Thymus (tissue), 11 donors: Measurements from ENCODE around the gene HNRNPR. TPM values are rescaled to one million over a fixed set of nuclear protein-coding genes. Genes with fewer than 3 reads are reported as not detected.
A peak's percentile ranks its signal among the peaks of the same experiment; 100 is the strongest.
"Not testable (repeated sequence)": the region's sequence is repeated elsewhere in the genome, so short reads cannot be mapped to it uniquely, and the experiment has no call there.

ENCODE experiments used
- DNase-seq, 9 donors: peaks; one replicate each; pipeline ENCODE4 v3.0.0-alpha.2; 2013; ENCODE audit warnings: low spot score in 9 of 9, low read depth in 6 of 9, missing footprints in 1 of 9
- H3K27ac ChIP-seq, 2 donors: one replicate each; pipeline ENCODE4 v1.5.1; 2013; ENCODE audit warnings: control low read depth in 1 of 2, low read depth in 1 of 2, low read length in 1 of 2, mild to moderate bottlenecking in 1 of 2, moderate library complexity in 1 of 2
- H3K27me3 ChIP-seq, 2 donors: one replicate each; pipeline ENCODE4 v1.5.1; 2013; ENCODE audit warnings: low read length in 1 of 2; ENCODE audit not compliant: control insufficient read depth in 2 of 2, insufficient read depth in 1 of 2
- H3K36me3 ChIP-seq, 2 donors: one replicate each; pipeline ENCODE4 v1.5.1; 2013; ENCODE audit warnings: low read length in 1 of 2, mild to moderate bottlenecking in 1 of 2, moderate library complexity in 1 of 2; ENCODE audit not compliant: control insufficient read depth in 2 of 2, insufficient read depth in 2 of 2
- H3K4me1 ChIP-seq, 2 donors: one replicate each; pipeline ENCODE4 v1.5.1; 2013; ENCODE audit warnings: low read length in 2 of 2; ENCODE audit not compliant: control insufficient read depth in 2 of 2, insufficient read depth in 2 of 2
- H3K4me3 ChIP-seq, 2 donors: one replicate each; pipeline ENCODE4 v1.5.1; 2013; ENCODE audit warnings: low read length in 2 of 2, control low read depth in 1 of 2, mild to moderate bottlenecking in 1 of 2
- H3K9me3 ChIP-seq, 2 donors: one replicate each; pipeline ENCODE4 v1.5.1; 2013; ENCODE audit warnings: low read length in 1 of 2, mild to moderate bottlenecking in 1 of 2; ENCODE audit not compliant: control insufficient read depth in 2 of 2, insufficient read depth in 1 of 2
- WGBS: extraction: QIAGEN DNeasy Blood & Tissue Kit; methylation state at CpG from one replicate; pipeline ENCODE4 v1.1.7; 2013; 5-methylcytosine and 5-hydroxymethylcytosine counted together
- polyA plus RNA-seq: library from polyadenylated mRNA; stranded (reverse); fragments of 200-250 nt; gene quantifications from one replicate; pipeline ENCODE4 v1.2.3, GENCODE V29; 2013
- total RNA-seq: library from RNA; stranded (reverse); fragments of 120-200 nt; gene quantifications from one replicate; pipeline ENCODE4 v1.2.4, GENCODE V29; 2013
- donor health status: healthy.

The HNRNPR gene
- total and polyA plus RNA-seq, 2 donors = 119 to 168 TPM

GRCh38 chr1:23282957-23283356 lies 61.1 kb downstream of the HNRNPR start:
- H3K9me3 ChIP-seq = no peaks in the 10 kb centered on the region
- 94% methylated on average over 5 of the region's 5 CpGs for WGBS
- H3K27ac ChIP-seq = no peak overlapping the region
- no peaks in the 10 kb centered on the region for H3K27me3 ChIP-seq
- H3K36me3 ChIP-seq = peaks cover 19 to 58% of the 10 kb centered on the region in 2 donors
- peak in 1 of 9 donors; percentile 1 for DNase-seq
- H3K4me3 ChIP-seq = no peak overlapping the region
- no peaks in the 10 kb centered on the region for H3K4me1 ChIP-seq

GRCh38 chr1:23278717-23279116 lies 65.4 kb downstream of the HNRNPR start:
- WGBS = 98% methylated on average over 2 of the region's 2 CpGs
- no peak overlapping the region for H3K27ac ChIP-seq
- H3K4me3 ChIP-seq = no peak overlapping the region
- peaks cover 0 to 2% of the 10 kb centered on the region in 2 donors for H3K27me3 ChIP-seq
- peaks cover 7 to 39% of the 10 kb centered on the region in 2 donors for H3K36me3 ChIP-seq
- no peak for DNase-seq
- H3K4me1 ChIP-seq = no peaks in the 10 kb centered on the region
- H3K9me3 ChIP-seq = no peaks in the 10 kb centered on the region

GRCh38 chr1:23276531-23276930 lies 67.6 kb downstream of the HNRNPR start:
- no peak for DNase-seq
- Histone ChIP-seq H3K36me3 (peaks cover 3 to 23% of the 10 kb centered on the region in 2 donors), H3K27me3 (peaks cover 0 to 2% of the 10 kb centered on the region in 2 donors), H3K9me3 (no peaks in the 10 kb centered on the region), H3K4me1 (no peaks in the 10 kb centered on the region), H3K27ac (no peak overlapping the region), H3K4me3 (no peak overlapping the region)
- WGBS = 91% methylated on average over 2 of the region's 2 CpGs

- H3K27me3 ChIP-seq = peaks cover 0 to 2% of the 10 kb centered on the region in 2 donors
- H3K9me3 ChIP-seq = no peaks in the 10 kb centered on the region
- no peak overlapping the region for H3K27ac ChIP-seq
- peaks cover 0 to 2% of the 10 kb centered on the region in 2 donors for H3K36me3 ChIP-seq
- WGBS = 97% methylated on average over 4 of the region's 4 CpGs
- H3K4me1 ChIP-seq = no peaks in the 10 kb centered on the region
- no peak for DNase-seq
- H3K4me3 ChIP-seq = no peak overlapping the region
Measured at GRCh38 chr1:23274134-23274505, 70.0 kb downstream of the HNRNPR start.

- no peaks in the 10 kb centered on the region for H3K9me3 ChIP-seq
- H3K27ac ChIP-seq = no peak overlapping the region
- 96% methylated on average over 8 of the region's 8 CpGs for WGBS
- no peaks in the 10 kb centered on the region for H3K4me1 ChIP-seq
- peaks cover 0 to 2% of the 10 kb centered on the region in 2 donors for H3K27me3 ChIP-seq
- no peak overlapping the region for H3K4me3 ChIP-seq
- no peak for DNase-seq
- peaks cover 0 to 2% of the 10 kb centered on the region in 2 donors for H3K36me3 ChIP-seq
Measured at GRCh38 chr1:23273450-23274133, 70.5 kb downstream of the HNRNPR start.

- Histone ChIP-seq H3K4me3 (no peak overlapping the region), H3K9me3 (no peaks in the 10 kb centered on the region), H3K36me3 (no peaks in the 10 kb centered on the region), H3K4me1 (no peaks in the 10 kb centered on the region), H3K27me3 (no peaks in the 10 kb centered on the region), H3K27ac (no peak overlapping the region)
- no peak for DNase-seq
- WGBS = 85% methylated on average over 3 of the region's 3 CpGs
Measured at GRCh38 chr1:23263380-23263887, 80.7 kb downstream of the HNRNPR start.

GRCh38 chr1:23258082-23258481 lies 86.0 kb downstream of the HNRNPR start:
- not testable (repeated sequence) for H3K4me1 ChIP-seq, H3K27me3 ChIP-seq, H3K9me3 ChIP-seq, H3K36me3 ChIP-seq, H3K27ac ChIP-seq, DNase-seq, H3K4me3 ChIP-seq
- WGBS = 71% methylated on average over 2 of the region's 2 CpGs

- H3K36me3 ChIP-seq, DNase-seq, H3K27me3 ChIP-seq, H3K4me1 ChIP-seq, H3K27ac ChIP-seq, H3K4me3 ChIP-seq, H3K9me3 ChIP-seq: not testable (repeated sequence)
- WGBS = 97% methylated on average over 34 of the region's 34 CpGs
Measured at GRCh38 chr1:23257371-23257770, 86.7 kb downstream of the HNRNPR start.
